Measurements from ENCODE around the gene B4GALT2. TPM values are rescaled to one million over a fixed set of nuclear protein-coding genes. Genes with fewer than 3 reads are reported as not detected.

B4GALT2 gene
- total RNA-seq, 6 donors from 2014 or later: 11.5 to 33.0 (median 18.1) TPM

GRCh38 chr1:43982241-43982640 lies 3.2 kb downstream of the B4GALT2 start:
- TF ChIP-seq CTCF (IDR thresholded peaks at IDR 0.05) (no peak), POLR2AphosphoS5 (IDR thresholded peaks at IDR 0.05) (no peak), EP300 (IDR thresholded peaks at IDR 0.05) (no peak), POLR2A (IDR thresholded peaks at IDR 0.05) (no peak)
- Histone ChIP-seq H3K27ac (no peak overlapping the region), H3K9me3 (no peaks in the 10 kb centered on the region), H3K27me3 (no peaks in the 10 kb centered on the region), H3K4me3 (no peak overlapping the region), H3K36me3 (peaks cover 0 to 23% (median 11%) of the 10 kb centered on the region in 4 donors), H3K4me1 (peaks cover 20 to 41% (median 28%) of the 10 kb centered on the region in 4 donors)
- whole genome bisulfite sequencing, 2 donors: 95 to 98% methylated on average over 4 to 8 of the region's 8 CpGs
- DNase-seq (peak in 1 of 2 donors; percentile 69), ATAC-seq (ENCODE audit: low FRiP score in 2 of 2) (no peak)

GRCh38 chr1:43982808-43983207 lies 3.8 kb downstream of the B4GALT2 start:
- peak in 1 of 2 donors; percentile 54 for DNase-seq
- 81 to 82% methylated on average over 15 of the region's 15 CpGs for WGBS, 2 donors
- Histone ChIP-seq H3K27me3 (no peaks in the 10 kb centered on the region), H3K36me3 (peaks cover 0 to 17% (median 8%) of the 10 kb centered on the region in 4 donors), H3K4me3 (no peak overlapping the region), H3K9me3 (no peaks in the 10 kb centered on the region), H3K27ac (no peak overlapping the region), H3K4me1 (peaks cover 18 to 35% (median 26%) of the 10 kb centered on the region in 4 donors)
- no peak for ATAC-seq (ENCODE audit: low FRiP score in 2 of 2)
- TF ChIP-seq CTCF (IDR thresholded peaks at IDR 0.05) (no peak), EP300 (IDR thresholded peaks at IDR 0.05) (no peak), POLR2AphosphoS5 (IDR thresholded peaks at IDR 0.05) (no peak), POLR2A (IDR thresholded peaks at IDR 0.05) (no peak)

- no peak for DNase-seq
- no peak overlapping the region for H3K27ac ChIP-seq
- no peak overlapping the region for H3K4me3 ChIP-seq
- 85 to 91% methylated on average over 12 of the region's 12 CpGs for WGBS, 2 donors
- TF ChIP-seq POLR2AphosphoS5 (IDR thresholded peaks at IDR 0.05) (no peak), EP300 (IDR thresholded peaks at IDR 0.05) (no peak), CTCF (IDR thresholded peaks at IDR 0.05) (no peak), POLR2A (IDR thresholded peaks at IDR 0.05) (no peak)
- ATAC-seq (ENCODE audit: low FRiP score in 2 of 2): no peak
- H3K4me1 ChIP-seq: peaks cover 18 to 29% (median 21%) of the 10 kb centered on the region in 4 donors
- peaks cover 0 to 15% (median 3%) of the 10 kb centered on the region in 4 donors for H3K36me3 ChIP-seq
- H3K27me3 ChIP-seq: no peaks in the 10 kb centered on the region
- H3K9me3 ChIP-seq: no peaks in the 10 kb centered on the region
Measured at GRCh38 chr1:43983253-43983899, 4.4 kb downstream of the B4GALT2 start.

- no peaks in the 10 kb centered on the region for H3K9me3 ChIP-seq
- DNase-seq: peak in 1 of 2 donors; percentile 66
- peaks cover 0 to 15% (median 3%) of the 10 kb centered on the region in 4 donors for H3K36me3 ChIP-seq
- TF ChIP-seq CTCF (IDR thresholded peaks at IDR 0.05) (no peak), POLR2AphosphoS5 (IDR thresholded peaks at IDR 0.05) (no peak), POLR2A (IDR thresholded peaks at IDR 0.05) (no peak), EP300 (IDR thresholded peaks at IDR 0.05) (no peak)
- H3K4me1 ChIP-seq: peaks cover 12 to 18% (median 12%) of the 10 kb centered on the region in 4 donors
- no peak overlapping the region for H3K4me3 ChIP-seq
- ATAC-seq (ENCODE audit: low FRiP score in 2 of 2): no peak
- WGBS, 2 donors: 80 to 96% methylated on average over 2 to 16 of the region's 16 CpGs
- H3K27me3 ChIP-seq: no peaks in the 10 kb centered on the region
- H3K27ac ChIP-seq: no peak overlapping the region
Measured at GRCh38 chr1:43984855-43985254, 5.8 kb downstream of the B4GALT2 start.

All from upper lobe of left lung (tissue), 6 donors.